ENCODE measurements around the gene PCDHGC5.

PCDHGC5 gene

GRCh38 chr5:141483902-141484301 is 5.0 kb upstream of the PCDHGC5 start:
- H3K9ac ChIP-seq (ENCODE audit: low read length) = no peak overlapping the region
- no peaks in the 10 kb centered on the region for H3K36me3 ChIP-seq (ENCODE audit: control insufficient read depth, insufficient read depth, low read length)
- peaks cover 19% of the 10 kb centered on the region for H3K4me1 ChIP-seq (ENCODE audit: control insufficient read depth, insufficient read depth, low read length)
- H3K27ac ChIP-seq (ENCODE audit: low read depth, low read length) = no peak overlapping the region
- no peaks in the 10 kb centered on the region for H3K27me3 ChIP-seq (ENCODE audit: control insufficient read depth, insufficient read depth, low read length)
- no peak overlapping the region for H3K4me3 ChIP-seq (ENCODE audit: low read length)

DNA sequence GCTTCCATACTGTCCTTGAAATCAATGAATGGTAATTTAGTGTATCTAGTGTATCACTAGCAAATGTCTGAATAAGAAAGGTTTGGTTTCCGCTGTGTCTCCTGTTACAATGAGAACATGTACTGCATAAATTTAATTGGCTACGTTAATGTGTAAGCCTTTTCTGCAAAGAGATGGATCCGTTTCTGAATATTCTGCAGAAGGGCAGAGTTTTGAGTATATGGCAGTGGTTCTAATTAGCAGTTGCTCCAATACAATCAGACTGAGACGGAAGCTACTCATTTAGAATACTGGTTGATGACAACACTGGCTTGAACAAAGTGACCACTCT is 4.6 kb upstream of the PCDHGC5 start:
- Histone ChIP-seq H3K4me1 (ENCODE audit: control insufficient read depth, insufficient read depth, low read length) (peaks cover 20% of the 10 kb centered on the region), H3K9ac (ENCODE audit: low read length) (no peak overlapping the region), H3K27me3 (ENCODE audit: control insufficient read depth, insufficient read depth, low read length) (no peaks in the 10 kb centered on the region), H3K36me3 (ENCODE audit: control insufficient read depth, insufficient read depth, low read length) (no peaks in the 10 kb centered on the region), H3K27ac (ENCODE audit: low read depth, low read length) (no peak overlapping the region), H3K4me3 (ENCODE audit: low read length) (peak overlapping the region; percentile 58)

GRCh38 chr5:141484641-141485311 is 4.1 kb upstream of the PCDHGC5 start, which contains the start of gene PCDHGC4:
TSS of gene PCDHGC4 (plus strand) at chr5:141485030. CDS start at chr5:141485174, 144 bp downstream.
- Histone ChIP-seq H3K36me3 (ENCODE audit: control insufficient read depth, insufficient read depth, low read length) (no peaks in the 10 kb centered on the region), H3K27me3 (ENCODE audit: control insufficient read depth, insufficient read depth, low read length) (no peaks in the 10 kb centered on the region), H3K9ac (ENCODE audit: low read length) (no peak within 1 kb of the TSS), H3K4me3 (ENCODE audit: low read length) (peak within 1 kb of the TSS; percentile 58), H3K4me1 (ENCODE audit: control insufficient read depth, insufficient read depth, low read length) (peaks cover 16% of the 10 kb centered on the region), H3K27ac (ENCODE audit: low read depth, low read length) (no peak within 1 kb of the TSS)

- Histone ChIP-seq H3K27ac (ENCODE audit: low read depth, low read length) (no peak overlapping the region), H3K36me3 (ENCODE audit: control insufficient read depth, insufficient read depth, low read length) (no peaks in the 10 kb centered on the region), H3K4me3 (ENCODE audit: low read length) (peak overlapping the region; percentile 58), H3K4me1 (ENCODE audit: control insufficient read depth, insufficient read depth, low read length) (peaks cover 15% of the 10 kb centered on the region), H3K27me3 (ENCODE audit: control insufficient read depth, insufficient read depth, low read length) (no peaks in the 10 kb centered on the region), H3K9ac (ENCODE audit: low read length) (no peak overlapping the region)
Measured at GRCh38 chr5:141485321-141486055, 3.4 kb upstream of the PCDHGC5 start.

- H3K27ac ChIP-seq (ENCODE audit: low read depth, low read length) = no peak overlapping the region
- no peak overlapping the region for H3K9ac ChIP-seq (ENCODE audit: low read length)
- H3K4me1 ChIP-seq (ENCODE audit: control insufficient read depth, insufficient read depth, low read length) = peaks cover 15% of the 10 kb centered on the region
- H3K27me3 ChIP-seq (ENCODE audit: control insufficient read depth, insufficient read depth, low read length) = no peaks in the 10 kb centered on the region
- no peak overlapping the region for H3K4me3 ChIP-seq (ENCODE audit: low read length)
- peaks cover 2% of the 10 kb centered on the region for H3K36me3 ChIP-seq (ENCODE audit: control insufficient read depth, insufficient read depth, low read length)
Measured at GRCh38 chr5:141486091-141486490, 2.8 kb upstream of the PCDHGC5 start.

DNA sequence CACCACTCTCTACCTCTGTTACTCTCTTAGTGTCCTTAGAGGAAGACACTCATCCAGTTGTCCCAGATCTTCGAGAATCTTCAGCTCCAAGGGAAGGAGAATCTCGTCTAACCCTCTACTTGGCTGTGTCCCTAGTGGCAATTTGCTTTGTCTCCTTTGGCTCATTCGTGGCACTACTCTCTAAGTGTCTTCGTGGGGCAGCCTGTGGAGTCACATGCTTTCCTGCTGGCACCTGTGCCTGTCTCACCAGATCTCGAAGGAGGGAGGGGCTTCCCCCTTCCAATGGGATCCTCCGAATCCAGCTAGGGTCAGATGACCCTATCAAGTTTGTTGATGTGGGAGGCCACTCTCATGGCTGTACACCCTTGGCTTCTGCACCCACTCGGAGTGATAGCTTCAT is 1.8 kb upstream of the PCDHGC5 start:
- H3K4me3 ChIP-seq (ENCODE audit: low read length) = no peak overlapping the region
- peaks cover 2% of the 10 kb centered on the region for H3K36me3 ChIP-seq (ENCODE audit: control insufficient read depth, insufficient read depth, low read length)
- H3K27ac ChIP-seq (ENCODE audit: low read depth, low read length) = no peak overlapping the region
- peaks cover 15% of the 10 kb centered on the region for H3K4me1 ChIP-seq (ENCODE audit: control insufficient read depth, insufficient read depth, low read length)
- no peak overlapping the region for H3K9ac ChIP-seq (ENCODE audit: low read length)
- no peaks in the 10 kb centered on the region for H3K27me3 ChIP-seq (ENCODE audit: control insufficient read depth, insufficient read depth, low read length)

DNA sequence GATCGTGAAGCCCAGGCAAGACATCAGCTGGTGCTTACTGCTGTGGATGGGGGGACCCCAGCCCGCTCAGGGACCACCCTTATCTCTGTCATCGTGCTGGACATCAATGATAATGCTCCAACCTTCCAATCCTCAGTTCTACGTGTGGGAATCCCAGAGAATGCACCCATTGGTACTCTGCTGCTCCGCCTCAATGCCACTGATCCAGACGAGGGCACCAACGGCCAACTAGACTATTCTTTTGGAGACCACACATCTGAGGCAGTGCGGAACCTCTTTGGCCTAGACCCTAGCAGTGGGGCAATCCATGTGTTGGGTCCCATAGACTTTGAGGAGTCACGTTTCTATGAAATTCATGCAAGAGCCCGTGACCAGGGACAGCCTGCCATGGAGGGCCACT is 960 bp downstream of the PCDHGC5 start:
- H3K27ac ChIP-seq (ENCODE audit: low read depth, low read length) = no peak overlapping the region
- H3K36me3 ChIP-seq (ENCODE audit: control insufficient read depth, insufficient read depth, low read length) = peaks cover 2% of the 10 kb centered on the region
- no peak overlapping the region for H3K9ac ChIP-seq (ENCODE audit: low read length)
- peaks cover 10% of the 10 kb centered on the region for H3K4me1 ChIP-seq (ENCODE audit: control insufficient read depth, insufficient read depth, low read length)
- no peak overlapping the region for H3K4me3 ChIP-seq (ENCODE audit: low read length)
- no peaks in the 10 kb centered on the region for H3K27me3 ChIP-seq (ENCODE audit: control insufficient read depth, insufficient read depth, low read length)

- peaks cover 7% of the 10 kb centered on the region for H3K4me1 ChIP-seq (ENCODE audit: control insufficient read depth, insufficient read depth, low read length)
- H3K27ac ChIP-seq (ENCODE audit: low read depth, low read length) = no peak overlapping the region
- H3K27me3 ChIP-seq (ENCODE audit: control insufficient read depth, insufficient read depth, low read length) = no peaks in the 10 kb centered on the region
- no peak overlapping the region for H3K4me3 ChIP-seq (ENCODE audit: low read length)
- no peak overlapping the region for H3K9ac ChIP-seq (ENCODE audit: low read length)
- peaks cover 2% of the 10 kb centered on the region for H3K36me3 ChIP-seq (ENCODE audit: control insufficient read depth, insufficient read depth, low read length)
Measured at GRCh38 chr5:141490271-141490670, 1.4 kb downstream of the PCDHGC5 start.

- no peak overlapping the region for H3K27ac ChIP-seq (ENCODE audit: low read depth, low read length)
- H3K4me1 ChIP-seq (ENCODE audit: control insufficient read depth, insufficient read depth, low read length) = peaks cover 4% of the 10 kb centered on the region
- H3K27me3 ChIP-seq (ENCODE audit: control insufficient read depth, insufficient read depth, low read length) = no peaks in the 10 kb centered on the region
- H3K9ac ChIP-seq (ENCODE audit: low read length) = no peak overlapping the region
- H3K36me3 ChIP-seq (ENCODE audit: control insufficient read depth, insufficient read depth, low read length) = peaks cover 2% of the 10 kb centered on the region
- no peak overlapping the region for H3K4me3 ChIP-seq (ENCODE audit: low read length)
Measured at GRCh38 chr5:141490771-141491170, 1.9 kb downstream of the PCDHGC5 start.

DNA sequence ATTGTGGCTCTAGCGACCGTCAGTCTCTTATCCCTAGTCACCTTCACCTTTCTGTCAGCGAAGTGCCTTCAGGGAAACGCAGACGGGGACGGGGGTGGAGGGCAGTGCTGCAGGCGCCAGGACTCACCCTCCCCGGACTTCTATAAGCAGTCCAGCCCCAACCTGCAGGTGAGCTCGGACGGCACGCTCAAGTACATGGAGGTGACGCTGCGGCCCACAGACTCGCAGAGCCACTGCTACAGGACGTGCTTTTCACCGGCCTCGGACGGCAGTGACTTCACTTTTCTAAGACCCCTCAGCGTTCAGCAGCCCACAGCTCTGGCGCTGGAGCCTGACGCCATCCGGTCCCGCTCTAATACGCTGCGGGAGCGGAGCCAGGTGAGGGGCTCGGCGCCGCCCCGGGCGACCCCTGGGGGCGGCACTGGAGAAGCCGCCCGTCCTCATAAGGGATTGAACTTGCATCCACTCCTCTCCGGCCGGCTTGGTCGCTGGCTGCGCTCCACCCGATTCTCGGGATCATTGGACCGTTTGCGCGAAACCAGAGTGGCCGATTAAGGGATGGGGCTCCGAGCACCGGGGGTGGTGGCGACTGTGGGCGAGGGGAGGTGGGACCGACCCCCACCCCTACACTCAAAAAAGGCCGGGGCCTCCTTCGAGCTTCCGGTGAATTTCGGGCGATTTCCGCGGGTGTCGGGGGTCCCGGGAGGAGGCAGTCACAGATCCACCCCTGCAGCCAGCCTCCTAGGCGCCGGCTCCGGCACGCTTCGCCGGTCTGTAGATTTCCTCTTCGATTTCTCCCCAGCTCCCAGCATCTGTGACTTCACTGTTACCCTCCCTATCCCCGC is 2.7 kb downstream of the PCDHGC5 start:
- Histone ChIP-seq H3K9ac (ENCODE audit: low read length) (no peak overlapping the region), H3K27me3 (ENCODE audit: control insufficient read depth, insufficient read depth, low read length) (no peaks in the 10 kb centered on the region), H3K4me1 (ENCODE audit: control insufficient read depth, insufficient read depth, low read length) (peaks cover 4% of the 10 kb centered on the region), H3K4me3 (ENCODE audit: low read length) (no peak overlapping the region), H3K27ac (ENCODE audit: low read depth, low read length) (no peak overlapping the region), H3K36me3 (ENCODE audit: control insufficient read depth, insufficient read depth, low read length) (peaks cover 5% of the 10 kb centered on the region)

GRCh38 chr5:141492168-141492885 is 3.4 kb downstream of the PCDHGC5 start:
- Histone ChIP-seq H3K27me3 (ENCODE audit: control insufficient read depth, insufficient read depth, low read length) (no peaks in the 10 kb centered on the region), H3K36me3 (ENCODE audit: control insufficient read depth, insufficient read depth, low read length) (peaks cover 7% of the 10 kb centered on the region), H3K27ac (ENCODE audit: low read depth, low read length) (no peak overlapping the region), H3K4me3 (ENCODE audit: low read length) (no peak overlapping the region), H3K4me1 (ENCODE audit: control insufficient read depth, insufficient read depth, low read length) (peaks cover 4% of the 10 kb centered on the region), H3K9ac (ENCODE audit: low read length) (no peak overlapping the region)

Measured in rectal smooth muscle tissue (tissue), 1 donor.